SW 1271 (cell line): Measurements from ENCODE around the gene CRX.
"Not testable (repeated sequence)": the region's sequence is repeated elsewhere in the genome, so short reads cannot be mapped to it uniquely, and the experiment has no call there.

Source experiments
- DNase-seq, 2 experiments: peaks; one replicate each; lab custom pipeline; 2025; lab: John Stamatoyannopoulos, UW

Gene CRX

DNA sequence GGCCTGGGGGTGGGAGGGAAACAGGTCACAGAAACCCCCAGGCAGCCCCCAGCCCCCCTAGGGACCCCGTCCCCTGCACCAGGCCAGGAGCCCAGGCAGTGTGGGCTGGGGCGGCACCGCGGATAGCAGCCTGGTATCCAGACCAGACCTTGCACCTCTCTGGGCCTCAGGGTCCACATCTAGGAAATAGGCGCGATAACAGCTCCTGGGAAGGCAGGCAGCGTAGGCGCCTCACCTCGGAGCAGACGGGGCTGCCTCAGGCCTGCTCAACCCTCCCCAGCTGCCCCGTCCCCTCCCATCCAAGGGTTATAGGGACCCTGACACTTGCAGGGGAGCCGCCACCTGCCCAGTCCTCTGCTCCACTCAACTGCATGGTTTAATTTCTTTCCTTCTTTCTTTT is 18.1 kb upstream of the CRX start:
- DNase-seq = not testable (repeated sequence)

- not testable (repeated sequence) for DNase-seq
Measured at GRCh38 chr19:47804451-47804850, 17.3 kb upstream of the CRX start, which contains the start of gene TPRX1. Gene TPRX1 (minus strand): TSS chr19:47804551. CDS start chr19:47804539, 12 bp downstream.

- no peak for DNase-seq
Measured at GRCh38 chr19:47805313-47805712, 16.4 kb upstream of the CRX start.

- no peak for DNase-seq
Measured at GRCh38 chr19:47806435-47806834, 15.3 kb upstream of the CRX start.

DNA sequence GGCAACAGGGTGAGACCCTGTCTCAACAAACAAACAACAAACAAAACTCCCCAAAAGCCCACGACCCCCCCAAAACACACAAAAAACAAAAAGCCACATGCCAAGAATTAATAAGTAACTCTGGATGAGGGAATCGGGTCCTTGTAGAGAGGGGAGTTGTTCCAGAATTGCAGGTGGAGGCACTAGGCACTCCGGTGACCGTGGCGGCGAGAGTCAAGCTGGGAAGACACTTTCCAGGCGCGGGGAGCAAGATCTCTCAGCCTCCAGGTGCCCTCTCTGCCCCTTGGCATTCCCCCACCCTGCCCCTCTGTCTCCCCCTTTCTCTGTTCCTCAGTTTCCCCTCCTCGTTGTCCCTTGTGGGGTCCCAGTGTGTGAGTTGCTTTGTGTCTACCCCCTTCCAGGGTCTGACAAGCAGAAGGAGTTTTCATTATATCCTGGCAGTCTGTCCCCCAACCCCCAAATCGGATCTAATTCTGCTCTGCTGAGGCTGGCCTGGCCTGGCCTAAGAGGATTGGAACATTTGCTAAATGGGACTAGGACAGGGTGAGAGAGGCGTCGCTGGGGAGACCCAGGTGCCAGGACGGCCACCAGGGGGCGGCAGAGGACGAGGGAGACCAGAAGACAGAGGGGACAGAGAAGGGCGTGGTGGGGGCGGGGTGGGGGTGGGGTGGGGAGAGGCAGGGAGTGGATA is 8.3 kb upstream of the CRX start:
- peak; percentile 21 to 53 for DNase-seq

DNA sequence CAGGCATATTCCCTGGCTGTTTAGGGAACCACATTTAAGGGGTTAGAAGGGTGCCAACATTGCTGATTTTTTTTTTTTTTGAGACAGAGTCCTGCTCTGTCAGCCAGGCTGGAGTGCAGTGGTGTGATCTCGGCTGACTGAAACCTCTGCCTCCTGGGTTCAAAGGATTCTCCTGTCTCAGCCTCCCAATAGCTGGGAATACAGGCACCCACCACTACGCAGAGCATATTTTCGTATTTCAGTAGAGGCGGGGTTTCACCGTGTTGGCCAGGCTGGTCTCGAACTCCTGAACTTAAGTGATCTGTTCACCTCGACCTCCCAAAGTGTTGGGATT is 7.8 kb upstream of the CRX start:
- no peak for DNase-seq

- DNase-seq = not testable (repeated sequence)
Measured at GRCh38 chr19:47816270-47816669, 5.5 kb upstream of the CRX start.

DNA sequence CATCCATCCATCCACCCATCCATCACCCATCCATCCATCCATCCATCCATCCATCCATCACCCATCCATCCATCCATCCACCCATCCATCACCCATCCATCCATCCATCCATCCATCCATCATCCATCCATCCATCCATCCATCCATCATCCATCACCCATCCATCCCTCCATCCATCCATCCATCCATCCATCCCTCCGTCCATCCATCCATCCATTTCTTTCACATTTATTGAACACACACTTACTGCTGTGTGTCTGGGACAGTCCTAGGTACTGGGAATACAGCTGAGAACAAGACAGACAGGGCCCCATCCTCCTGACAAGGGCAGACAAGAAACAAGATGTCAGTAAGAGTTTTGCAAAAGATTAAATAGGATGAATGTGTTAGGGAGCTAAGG is 3.5 kb upstream of the CRX start:
- DNase-seq = not testable (repeated sequence)

DNA sequence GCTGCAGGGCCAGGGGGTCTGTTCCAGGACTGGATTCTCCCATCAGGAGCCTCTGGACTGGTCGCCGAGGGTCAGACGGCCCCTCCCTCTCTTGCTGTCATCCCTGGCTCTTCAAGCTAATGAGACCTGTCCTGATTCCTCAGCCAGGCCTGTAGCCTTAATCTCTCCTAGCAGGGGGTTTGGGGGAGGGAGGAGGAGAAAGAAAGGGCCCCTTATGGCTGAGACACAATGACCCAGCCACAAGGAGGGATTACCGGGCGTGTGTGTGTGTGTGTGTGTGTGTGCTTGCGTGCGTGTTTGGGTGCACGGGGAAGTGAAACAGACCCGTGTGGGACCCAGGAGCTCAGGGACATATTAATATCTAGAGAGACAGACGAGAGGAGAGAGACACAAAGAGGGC is 1.9 kb upstream of the CRX start:
- DNase-seq = no peak

DNA sequence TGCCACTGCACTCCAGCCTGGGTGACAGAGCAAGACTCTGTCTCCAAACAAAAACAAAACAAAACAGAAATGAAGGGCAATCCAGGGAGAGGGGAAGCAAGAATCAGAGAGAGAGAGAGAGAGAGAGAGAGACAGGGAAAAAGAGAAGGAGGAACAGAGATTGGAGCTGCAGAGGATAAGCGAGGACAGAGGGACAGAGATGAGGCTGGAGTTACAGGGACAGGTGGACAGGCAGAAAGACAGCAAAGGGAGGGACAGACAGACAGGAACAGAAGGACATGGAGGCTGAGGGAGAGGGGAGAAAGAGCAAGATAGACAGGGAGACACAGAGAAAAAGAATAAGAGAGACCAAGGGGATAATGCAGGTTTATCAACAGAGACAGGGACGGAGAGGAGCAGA is 1.3 kb upstream of the CRX start:
- DNase-seq = no peak

GRCh38 chr19:47824396-47824795 is 2.7 kb downstream of the CRX start:
- DNase-seq = no peak

GRCh38 chr19:47826800-47827199 is 5.1 kb downstream of the CRX start:
- no peak for DNase-seq

DNA sequence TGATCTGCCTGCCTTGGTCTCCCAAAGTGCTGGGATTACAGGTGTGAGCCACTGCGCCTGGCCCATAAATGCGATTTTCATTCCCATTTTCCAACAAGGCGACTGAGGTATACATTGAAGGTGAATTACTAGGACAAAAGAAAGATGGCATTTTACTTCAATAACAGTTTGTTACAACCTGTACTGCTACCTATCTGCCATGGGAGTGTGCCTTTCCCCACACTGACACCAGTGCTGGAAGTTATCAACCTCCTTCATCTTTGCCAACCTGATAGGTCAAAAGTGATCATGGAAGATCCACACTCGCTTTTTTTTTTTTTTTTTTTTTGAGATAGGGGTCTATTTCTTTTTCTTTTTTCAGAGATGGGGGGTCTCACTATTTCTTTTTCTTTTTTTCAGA is 11.0 kb downstream of the CRX start:
- no peak for DNase-seq

DNA sequence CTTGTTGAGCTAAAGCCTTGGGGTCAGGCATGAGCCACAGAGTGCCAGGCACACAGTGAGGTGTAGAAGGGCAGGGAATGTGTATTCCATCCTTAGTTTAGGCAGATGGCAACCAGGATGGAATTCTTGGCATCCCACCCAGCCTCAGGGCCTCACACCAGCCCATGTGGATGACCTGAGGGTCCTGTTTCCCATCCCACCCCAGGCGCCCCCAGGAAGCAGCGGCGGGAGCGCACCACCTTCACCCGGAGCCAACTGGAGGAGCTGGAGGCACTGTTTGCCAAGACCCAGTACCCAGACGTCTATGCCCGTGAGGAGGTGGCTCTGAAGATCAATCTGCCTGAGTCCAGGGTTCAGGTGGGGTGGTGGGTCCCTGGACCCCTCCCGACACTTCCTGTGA is 14.3 kb downstream of the CRX start:
- no peak for DNase-seq

- DNase-seq = no peak
Measured at GRCh38 chr19:47839411-47839810, 17.7 kb downstream of the CRX start.

GRCh38 chr19:47839913-47840312 is 18.2 kb downstream of the CRX start:
- DNase-seq = no peak

DNA sequence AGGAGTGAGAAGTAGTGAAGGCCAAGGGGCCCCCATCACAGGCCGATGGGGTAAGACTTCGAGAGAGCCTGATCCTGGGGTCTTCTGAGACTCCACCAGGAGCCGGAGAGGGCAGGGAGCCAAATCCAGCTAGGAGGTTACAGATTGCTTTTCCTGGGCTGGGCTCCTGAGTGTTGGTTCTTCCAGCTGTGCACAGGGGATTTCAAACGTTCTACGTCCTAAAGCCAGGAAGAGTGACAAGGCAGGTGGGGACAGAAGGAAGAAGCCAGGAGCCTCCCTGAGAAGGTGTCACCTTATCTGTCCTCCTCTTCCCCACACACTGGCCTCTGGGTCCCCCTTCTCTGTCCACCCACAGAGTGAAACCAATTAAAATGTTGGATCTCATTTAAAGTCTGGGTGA is 21.2 kb downstream of the CRX start:
- DNase-seq = no peak

GRCh38 chr19:47848425-47848822 is 26.7 kb downstream of the CRX start:
- no peak for DNase-seq

DNA sequence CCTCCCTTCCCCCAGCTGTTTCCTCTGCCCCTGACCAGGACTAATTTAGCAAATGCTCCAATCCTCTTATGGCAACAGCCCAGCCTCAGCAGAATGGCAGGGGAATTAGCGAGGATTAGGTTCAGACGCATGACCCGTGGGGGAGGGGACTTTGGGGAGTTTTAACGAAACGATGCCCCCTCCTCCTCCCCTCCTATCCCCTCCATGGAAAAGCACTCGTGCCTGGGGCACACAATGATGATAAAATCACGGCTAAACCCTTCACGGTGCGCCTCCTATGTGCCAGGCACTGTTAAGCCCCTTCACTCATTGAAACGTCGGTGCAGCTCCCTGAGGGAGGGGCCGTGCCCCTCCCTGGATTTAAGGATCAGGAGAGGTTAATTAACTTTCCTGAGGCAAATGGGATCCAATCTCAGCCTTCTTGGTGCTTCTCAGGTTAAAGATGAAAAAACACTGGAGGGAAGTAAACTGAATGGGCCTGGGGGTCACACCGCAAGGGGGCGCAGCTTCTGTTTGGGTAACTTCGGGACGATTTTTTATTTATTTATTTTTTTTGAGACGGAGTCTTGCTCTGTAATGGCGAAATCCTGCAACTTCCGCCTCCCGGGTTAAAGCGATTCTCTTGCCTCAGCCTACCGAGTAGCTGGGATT is 27.2 kb downstream of the CRX start:
- DNase-seq = no peak

DNA sequence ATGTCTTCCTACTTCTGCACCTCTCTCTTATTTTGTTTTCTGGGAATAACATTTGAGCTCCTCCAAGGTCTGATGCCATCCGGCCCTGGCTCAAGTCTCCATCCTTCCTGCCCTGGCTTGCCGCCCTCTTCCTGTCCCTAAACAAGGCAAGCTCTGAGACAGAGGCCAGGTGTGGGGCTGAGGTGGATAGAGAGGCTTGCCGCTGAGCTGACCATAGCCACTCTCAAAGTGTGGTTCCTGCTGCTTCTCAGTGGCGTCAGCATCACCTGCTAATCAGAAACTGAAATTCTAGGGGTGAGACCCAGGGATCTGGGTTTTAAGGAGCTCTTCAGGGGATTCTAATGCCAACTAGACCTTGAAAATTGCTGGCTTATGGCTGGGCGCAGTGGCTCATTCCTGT is 31.3 kb downstream of the CRX start:
- DNase-seq = no peak

GRCh38 chr19:47854459-47854858 is 32.7 kb downstream of the CRX start:
- no peak for DNase-seq

DNA sequence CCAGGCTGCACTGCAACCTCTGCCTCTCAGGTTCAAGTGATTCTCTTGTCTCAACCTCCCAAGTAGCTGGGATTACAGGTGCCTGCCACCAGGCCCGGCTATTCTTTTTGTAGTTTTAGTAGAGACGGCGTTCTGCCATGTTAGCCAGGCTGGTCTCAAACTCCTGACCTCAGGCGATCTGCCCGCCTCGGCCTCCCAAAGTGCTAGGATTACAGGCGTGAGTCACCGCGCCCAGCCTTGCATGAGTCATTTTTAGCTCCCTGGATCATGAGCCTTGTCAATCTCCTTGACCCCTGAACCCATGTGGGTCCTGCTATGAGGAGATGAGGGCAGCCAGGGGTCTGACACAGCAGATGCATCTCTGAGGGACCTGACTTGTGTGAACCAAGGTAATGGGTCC is 36.5 kb downstream of the CRX start:
- DNase-seq = not testable (repeated sequence)

DNA sequence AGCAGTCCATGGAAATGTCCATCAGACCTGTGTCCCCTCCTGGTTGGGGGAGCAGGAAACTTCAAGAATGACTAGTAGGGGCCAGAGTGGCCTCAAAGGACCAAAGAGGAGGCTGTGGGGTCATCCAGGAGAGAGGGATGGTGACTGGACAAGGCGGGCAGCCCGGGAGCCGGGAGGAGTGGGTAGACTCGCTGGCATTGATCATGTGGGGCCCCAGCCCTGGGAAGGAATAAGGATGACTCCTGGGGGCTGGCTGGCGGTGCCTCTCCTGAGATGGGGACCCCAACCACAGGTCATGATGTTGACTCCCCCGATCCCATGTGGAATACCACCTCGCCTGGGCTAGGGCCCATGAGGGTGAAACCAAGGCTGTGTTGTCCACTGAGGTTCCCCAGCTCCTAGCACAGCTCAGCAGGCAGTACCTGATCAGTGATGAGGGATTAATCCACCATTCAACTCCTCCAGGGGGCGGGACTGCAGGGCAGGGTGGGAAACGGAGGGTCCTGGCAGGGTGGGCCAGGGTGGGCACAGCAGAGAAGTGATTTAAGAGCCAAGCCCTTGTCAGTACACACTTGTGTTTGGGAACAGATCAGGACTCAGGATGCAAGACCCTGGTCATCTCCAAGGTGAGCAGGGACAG is 37.0 kb downstream of the CRX start, which contains the start of gene TPRX2:
TPRX2 (plus strand) TSS at position 590 of the 640 bp plus-strand sequence; CDS start at position 602, 12 bp downstream.
- DNase-seq = not testable (repeated sequence)
